Left colon (tissue), 2 donors: ENCODE measurements around the gene CBLB. TPM values are rescaled to one million over a fixed set of nuclear protein-coding genes. Genes with fewer than 3 reads are reported as not detected.
"Not testable (repeated sequence)": the region's sequence is repeated elsewhere in the genome, so short reads cannot be mapped to it uniquely, and the experiment has no call there.

ENCODE experiments used
- ATAC-seq: fragments of 200-7000 bp; cut with Tn5 transposase; one replicate; pipeline ENCODE4 v1.9.1; 2020; ENCODE audit warnings: mild to moderate bottlenecking, moderate library complexity
- DNase-seq, 2 donors: peaks; one replicate each; pipeline ENCODE4 v3.0.0-alpha.2; 2020
- intact Hi-C, 2 donors: fragments of 100-400 bp; cut with DNase I in 1 of 2; cut with micrococcal nuclease in 1 of 2; formaldehyde crosslinking; loops; one replicate each; pipeline versions ENCODE4 v1.11.2 to v1.14.0; 2022; cut with DNase I, micrococcal nuclease
- total RNA-seq, 2 donors: library from RNA; stranded (reverse); fragmentation: NEBNext Ultra II Directional; extraction: Animal tissue kit (Norgen Biotek cat#: 25700); gene quantifications; one replicate each; pipeline ENCODE4 v1.2.1, GENCODE V29; 2021
- donor health status: DM: no; HTN: no; CAD: no.
- donor health status: DM: yes; HTN: yes; CAD: no.

The CBLB gene
- total RNA-seq, 2 donors from 2014 or later: 36.7 to 50.2 TPM

- DNase-seq: no peak
- ATAC-seq: peak; percentile 47
- intact Hi-C loops: no loop called here
These were observed 40.1 kb downstream of the CBLB start for GRCh38 chr3:105828703-105829102.

GRCh38 chr3:105827959-105828358, 40.9 kb downstream of the CBLB start:
- intact Hi-C loops: no loop called here
- peak; percentile 55 for ATAC-seq
- DNase-seq: no peak

- ATAC-seq: no peak
- intact Hi-C loops: no loop called here
These were observed 41.8 kb downstream of the CBLB start for GRCh38 chr3:105826778-105827634.

GRCh38 chr3:105824129-105824528, 44.7 kb downstream of the CBLB start:
- no peak for DNase-seq
- intact Hi-C loops: no loop called here
- ATAC-seq: peak; percentile 49

More at GRCh38 chr3:105826778-105827634, 41.8 kb downstream of the CBLB start:
- DNase-seq: no peak

- ATAC-seq: peak; percentile 74
- intact Hi-C loops: no loop called here
- no peak for DNase-seq
These were observed 45.5 kb downstream of the CBLB start for GRCh38 chr3:105823149-105823867.

GRCh38 chr3:105822171-105823123, 46.4 kb downstream of the CBLB start:
- peak; percentile 20 for ATAC-seq
- DNase-seq: no peak
- intact Hi-C loops: no loop called here

GRCh38 chr3:105821433-105821832, 47.4 kb downstream of the CBLB start:
- DNase-seq (no peak), ATAC-seq (peak; percentile 79)
- intact Hi-C loops: no loop called here

GRCh38 chr3:105816833-105817232, 52.0 kb downstream of the CBLB start:
- DNase-seq: no peak
- no peak for ATAC-seq
- intact Hi-C loops: no loop called here

- DNase-seq, intact Hi-C loops, ATAC-seq: not testable (repeated sequence)
These were observed 53.5 kb downstream of the CBLB start for GRCh38 chr3:105815331-105815730.

- DNase-seq (no peak), ATAC-seq (no peak)
- intact Hi-C loops: no loop called here
These were observed 55.1 kb downstream of the CBLB start for GRCh38 chr3:105813710-105814109.

- no peak for DNase-seq
- intact Hi-C loops: no loop called here
- no peak for ATAC-seq
These were observed 56.6 kb downstream of the CBLB start for GRCh38 chr3:105812194-105812586.

GRCh38 chr3:105811518-105812193, 57.2 kb downstream of the CBLB start:
- ATAC-seq (no peak), DNase-seq (no peak)
- intact Hi-C loops: no loop called here

- no peak for DNase-seq
These were observed 59.5 kb downstream of the CBLB start for GRCh38 chr3:105809208-105809888.

GRCh38 chr3:105807701-105808100, 61.1 kb downstream of the CBLB start:
- DNase-seq: no peak
- intact Hi-C loops: no loop called here
- ATAC-seq: no peak

More at GRCh38 chr3:105809208-105809888, 59.5 kb downstream of the CBLB start:
- peak; percentile 88 for ATAC-seq
- intact Hi-C loops: no loop called here

- intact Hi-C loops: no loop called here
- no peak for DNase-seq
- ATAC-seq: no peak
These were observed 61.7 kb downstream of the CBLB start for GRCh38 chr3:105807146-105807545.

GRCh38 chr3:105806359-105806758, 62.5 kb downstream of the CBLB start:
- no peak for DNase-seq
- intact Hi-C loops: no loop called here
- no peak for ATAC-seq

GRCh38 chr3:105805404-105805803, 63.4 kb downstream of the CBLB start:
- DNase-seq: no peak
- intact Hi-C loops: no loop called here
- ATAC-seq: no peak

GRCh38 chr3:105802118-105802706, 66.6 kb downstream of the CBLB start:
- intact Hi-C loops: no loop called here
- DNase-seq (no peak), ATAC-seq (no peak)
